PC-9 (cell line): ENCODE results near the gene ZMYM3. TPM values are rescaled to one million over a fixed set of nuclear protein-coding genes. Genes with fewer than 3 reads are reported as not detected.

Experiments used
- BruUV-seq: library from RNA; stranded (reverse); fragments of 400-500 nt; replicated peaks from 2 replicates; lab custom pipeline; 2021; lab: Mats Ljungman, UMichigan
- CTCF ChIA-PET: fragments of 300-600 bp; sonication (Branson Sonifier 250); formaldehyde crosslinking; loops from one replicate; lab custom pipeline; 2022; ENCODE audit warnings: antibody characterized with exemption; lab: Charles Lee
- POLR2A ChIA-PET: fragments of 300-600 bp; sonication (Branson Sonifier 250); formaldehyde crosslinking; loops from one replicate; lab custom pipeline; 2022; ENCODE audit warnings: antibody characterized with exemption; ENCODE audit not compliant: unreplicated experiment; lab: Charles Lee
- DNase-seq, 2 experiments: peaks; one replicate each; pipeline versions ENCODE4 v3.0.0 to v3.0.0-alpha.2; 2015 to 2022; ENCODE audit warnings: mixed read lengths in 1 of 2
- H2AFZ ChIP-seq: fragments of 200-600 bp; sonication (generic); 2 replicates; pipeline ENCODE4 v1.8.1; 2017; ENCODE audit warnings: antibody characterized with exemption
- H3F3A ChIP-seq: fragments of 200-600 bp; sonication (generic); 2 replicates; pipeline ENCODE4 v1.8.1; 2017; ENCODE audit warnings: antibody characterized with exemption, mild to moderate bottlenecking, low read depth; ENCODE audit not compliant: insufficient read depth
- H3K27ac ChIP-seq: fragments of 200-600 bp; sonication (generic); 2 replicates; pipeline ENCODE4 v1.6.1; 2016; ENCODE audit warnings: mixed run types
- H3K27me3 ChIP-seq: fragments of 200-600 bp; sonication (generic); 2 replicates; pipeline ENCODE4 v1.6.1; 2016; ENCODE audit warnings: low read depth, mixed run types; ENCODE audit not compliant: insufficient read depth
- H3K36me3 ChIP-seq: fragments of 200-600 bp; sonication (generic); 2 replicates; pipeline ENCODE4 v1.6.1; 2016; ENCODE audit warnings: low read depth, mixed run types
- H3K4me1 ChIP-seq: fragments of 200-600 bp; sonication (generic); replicated peaks from 2 replicates; pipeline ENCODE4 v1.6.1; 2016; ENCODE audit warnings: mixed run types; ENCODE audit not compliant: insufficient read depth
- H3K4me2 ChIP-seq: fragments of 200-600 bp; sonication (generic); 2 replicates; pipeline ENCODE4 v1.6.1; 2017; ENCODE audit warnings: mixed run types
- H3K4me3 ChIP-seq: fragments of 200-600 bp; sonication (generic); 2 replicates; pipeline ENCODE4 v1.6.1; 2016; ENCODE audit warnings: mixed run types
- H3K79me2 ChIP-seq: fragments of 200-600 bp; sonication (generic); 2 replicates; pipeline ENCODE4 v1.6.1; 2017; ENCODE audit warnings: low read depth, mixed run types
- H3K9me2 ChIP-seq: fragments of 200-600 bp; sonication (generic); 2 replicates; pipeline ENCODE4 v1.8.1; 2017; ENCODE audit warnings: mild to moderate bottlenecking; ENCODE audit not compliant: insufficient read depth
- H3K9me3 ChIP-seq: fragments of 200-600 bp; sonication (generic); 2 replicates; pipeline ENCODE4 v1.8.1; 2016; ENCODE audit warnings: low read depth; ENCODE audit not compliant: insufficient read depth
- H4K20me1 ChIP-seq: fragments of 200-600 bp; sonication (generic); 2 replicates; pipeline ENCODE4 v1.8.1; 2017; ENCODE audit not compliant: insufficient read depth
- EZH2 ChIP-seq: fragments of 200-600 bp; sonication (generic); IDR thresholded peaks from 2 replicates; pipeline ENCODE4 v1.8.0; 2017; ENCODE audit warnings: antibody characterized with exemption, low read depth
- intact Hi-C: fragments of 100-400 bp; cut with micrococcal nuclease; formaldehyde crosslinking; loops from one replicate; pipeline ENCODE4 v1.10.0; 2022; ENCODE audit not compliant: unreplicated experiment
- total RNA-seq: library from RNA; stranded (reverse); gene quantifications from 2 replicates; pipeline ENCODE4 v1.2.3, GENCODE V29; 2021
- TF ChIP-seq, protein P1 (sequence below): fragments of 200-600 bp; sonication (generic); conservative IDR thresholded peaks from 2 replicates; pipeline ENCODE4 v1.6.1; 2017; ENCODE audit warnings: mixed run types, antibody characterized with exemption, mild to moderate bottlenecking, moderate library complexity

The ZMYM3 gene
- total RNA-seq, 1 experiment from 2014 or later, result 45.3 TPM

DNA sequence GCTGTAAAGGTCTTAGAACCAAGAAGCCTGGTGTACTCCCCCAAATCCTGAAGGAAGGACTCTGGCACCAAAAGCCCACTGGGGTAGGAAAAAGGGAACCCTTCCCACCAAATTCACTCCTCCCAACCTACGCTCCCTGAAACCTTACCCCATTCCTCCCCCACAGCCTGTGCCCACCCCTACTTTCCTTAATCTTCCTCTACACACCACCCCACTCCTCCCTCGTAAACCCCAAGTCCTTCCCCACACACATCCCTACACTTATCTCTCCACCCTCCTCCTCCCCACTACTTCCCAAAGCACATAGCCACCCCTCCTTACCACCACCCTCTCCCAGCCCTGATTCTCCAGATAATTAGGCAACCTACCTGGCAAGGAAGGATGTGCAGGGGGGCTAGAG lies 1.7 kb downstream of the ZMYM3 start:
- TF ChIP-seq, protein P1, sequence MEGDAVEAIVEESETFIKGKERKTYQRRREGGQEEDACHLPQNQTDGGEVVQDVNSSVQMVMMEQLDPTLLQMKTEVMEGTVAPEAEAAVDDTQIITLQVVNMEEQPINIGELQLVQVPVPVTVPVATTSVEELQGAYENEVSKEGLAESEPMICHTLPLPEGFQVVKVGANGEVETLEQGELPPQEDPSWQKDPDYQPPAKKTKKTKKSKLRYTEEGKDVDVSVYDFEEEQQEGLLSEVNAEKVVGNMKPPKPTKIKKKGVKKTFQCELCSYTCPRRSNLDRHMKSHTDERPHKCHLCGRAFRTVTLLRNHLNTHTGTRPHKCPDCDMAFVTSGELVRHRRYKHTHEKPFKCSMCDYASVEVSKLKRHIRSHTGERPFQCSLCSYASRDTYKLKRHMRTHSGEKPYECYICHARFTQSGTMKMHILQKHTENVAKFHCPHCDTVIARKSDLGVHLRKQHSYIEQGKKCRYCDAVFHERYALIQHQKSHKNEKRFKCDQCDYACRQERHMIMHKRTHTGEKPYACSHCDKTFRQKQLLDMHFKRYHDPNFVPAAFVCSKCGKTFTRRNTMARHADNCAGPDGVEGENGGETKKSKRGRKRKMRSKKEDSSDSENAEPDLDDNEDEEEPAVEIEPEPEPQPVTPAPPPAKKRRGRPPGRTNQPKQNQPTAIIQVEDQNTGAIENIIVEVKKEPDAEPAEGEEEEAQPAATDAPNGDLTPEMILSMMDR, result no peak
- no peak for TF ChIP-seq EZH2
- Histone ChIP-seq H3K27ac (no peak overlapping the region), H3F3A (peaks cover 8% of the 10 kb centered on the region; the same call in 1 of the 2 replicates), H3K9me2 (no peaks in the 10 kb centered on the region), H3K27me3 (no peaks in the 10 kb centered on the region), H3K36me3 (no peaks in the 10 kb centered on the region), H3K9me3 (no peaks in the 10 kb centered on the region), H2AFZ (no peak overlapping the region), H4K20me1 (no peaks in the 10 kb centered on the region), H3K4me1 (peaks cover 12% of the 10 kb centered on the region), H3K4me2 (peak overlapping the region; percentile 83), H3K79me2 (peaks cover 10% of the 10 kb centered on the region; the same call in 1 of the 2 replicates), H3K4me3 (no peak overlapping the region)
- ChIA-PET CTCF (no interaction called here), POLR2A (no interaction called here)
- BruUV-seq, result no TSS peak
- intact Hi-C loops, result no loop called here
- DNase-seq, result no peak

DNA sequence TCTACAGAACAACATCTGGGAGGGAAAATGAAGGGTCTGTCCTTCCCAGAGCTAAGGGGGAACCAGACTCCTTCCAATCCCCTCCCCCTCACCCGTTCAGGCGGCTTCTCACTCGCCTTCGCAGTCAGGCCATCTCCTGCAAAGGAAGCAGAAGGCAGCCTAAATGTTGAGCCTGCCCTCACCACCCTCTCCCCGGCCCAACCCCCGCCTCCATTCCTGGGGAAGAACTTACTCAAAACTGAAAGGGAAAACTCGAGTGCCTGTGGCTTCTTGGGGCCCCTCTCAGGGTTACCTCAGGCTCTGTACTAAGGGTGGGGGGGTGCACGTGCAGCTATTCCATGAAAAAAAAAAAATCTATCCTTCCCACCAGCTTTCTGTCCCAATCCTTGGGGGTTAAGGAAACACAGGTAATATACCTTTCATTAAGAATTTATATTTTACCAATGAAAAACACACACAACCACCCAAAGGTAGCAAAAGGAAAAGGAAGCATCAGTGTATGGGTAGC lies 2.4 kb downstream of the ZMYM3 start:
- BruUV-seq, result no TSS peak
- no peak for TF ChIP-seq EZH2
- TF ChIP-seq, protein P1, result no peak
- intact Hi-C loops, result no loop called here
- peaks cover 12% of the 10 kb centered on the region for H3K4me1 ChIP-seq
- ChIA-PET CTCF (no interaction called here), POLR2A (no interaction called here)
- no peak for DNase-seq
- no peaks in the 10 kb centered on the region for H3K9me2 ChIP-seq
- no peaks in the 10 kb centered on the region for H3K27me3 ChIP-seq
- H3F3A ChIP-seq, result peaks cover 8% of the 10 kb centered on the region; the same call in 1 of the 2 replicates
- peaks cover 10% of the 10 kb centered on the region; the same call in 1 of the 2 replicates for H3K79me2 ChIP-seq
- no peaks in the 10 kb centered on the region for H4K20me1 ChIP-seq
- no peaks in the 10 kb centered on the region for H3K36me3 ChIP-seq
- H3K9me3 ChIP-seq, result no peaks in the 10 kb centered on the region
- H3K27ac ChIP-seq, result no peak overlapping the region
- H3K4me3 ChIP-seq, result no peak overlapping the region
- no peak overlapping the region for H3K4me2 ChIP-seq
- H2AFZ ChIP-seq, result no peak overlapping the region

DNA sequence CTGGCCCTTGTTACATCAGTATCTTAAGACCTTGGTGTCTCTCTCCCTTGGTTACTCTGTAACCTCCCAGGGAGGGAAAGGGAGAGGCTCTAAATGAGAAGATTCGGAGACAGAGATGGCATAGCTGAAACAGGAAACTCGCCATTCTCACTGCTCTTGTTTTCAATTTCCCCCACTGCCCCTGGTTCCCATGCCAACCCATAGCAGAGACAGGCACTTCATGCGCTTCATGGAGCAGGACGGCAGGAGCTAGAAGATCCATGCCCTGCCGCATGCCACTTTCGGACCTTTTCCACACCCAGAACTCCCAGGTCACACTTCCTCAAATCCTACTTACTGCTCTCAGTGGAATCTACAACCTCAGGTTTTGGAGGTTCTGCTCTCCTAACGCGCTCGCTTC lies 3.1 kb downstream of the ZMYM3 start:
- Histone ChIP-seq H3K4me2 (no peak overlapping the region), H3K9me3 (no peaks in the 10 kb centered on the region), H3F3A (peaks cover 6% of the 10 kb centered on the region; the same call in 1 of the 2 replicates), H3K36me3 (no peaks in the 10 kb centered on the region), H4K20me1 (no peaks in the 10 kb centered on the region), H3K27me3 (no peaks in the 10 kb centered on the region), H3K9me2 (no peaks in the 10 kb centered on the region), H3K4me1 (peaks cover 12% of the 10 kb centered on the region), H2AFZ (no peak overlapping the region), H3K4me3 (no peak overlapping the region), H3K27ac (no peak overlapping the region), H3K79me2 (peaks cover 10% of the 10 kb centered on the region; the same call in 1 of the 2 replicates)
- no peak for TF ChIP-seq EZH2
- TF ChIP-seq, protein P1, result no peak
- BruUV-seq, result no TSS peak
- intact Hi-C loops, result no loop called here
- DNase-seq, result no peak
- ChIA-PET POLR2A (no interaction called here), CTCF (no interaction called here)
